Measurements from ENCODE around the gene ARHGEF11.
"Not testable (repeated sequence)": the region's sequence is repeated elsewhere in the genome, so short reads cannot be mapped to it uniquely, and the experiment has no call there.

The ARHGEF11 gene

GRCh38 chr1:157077394-157077793 is 31.9 kb upstream of the ARHGEF11 start:
- H3K18ac ChIP-seq (ENCODE audit: low read depth in 1 of 2, low read length in 2 of 2): no peak overlapping the region
- H2BK12ac ChIP-seq (ENCODE audit: low read length in 2 of 2): no peak overlapping the region
- H3K9ac ChIP-seq (ENCODE audit: low read length): no peak overlapping the region
- peaks cover 11 to 13% of the 10 kb centered on the region in 2 experiments for H3K27me3 ChIP-seq (ENCODE audit: control insufficient read depth in 1 of 2, insufficient read depth in 1 of 2, low read length in 2 of 2)
- H2BK5ac ChIP-seq (ENCODE audit: low read depth, low read length, poor library complexity, severe bottlenecking): no peak overlapping the region
- H3K4me2 ChIP-seq (ENCODE audit: low read length, poor library complexity, severe bottlenecking): no peak overlapping the region
- H4K91ac ChIP-seq (ENCODE audit: low read length): no peak overlapping the region
- no peak for DNase-seq
- H3K14ac ChIP-seq (ENCODE audit: low read length in 2 of 2): no peak overlapping the region
- peaks cover 3% of the 10 kb centered on the region for H3K4me1 ChIP-seq (ENCODE audit: control insufficient read depth, insufficient read depth, low read depth, low read length)
- WGBS: 94% methylated on average over 1 of the region's 1 CpG
- no peak overlapping the region for H3K4ac ChIP-seq (ENCODE audit: low read depth in 1 of 2, low read length in 2 of 2)
- H3K23ac ChIP-seq (ENCODE audit: low read length in 2 of 2): no peak overlapping the region
- no peak overlapping the region for H3K27ac ChIP-seq (ENCODE audit: low read length, poor library complexity, severe bottlenecking)
- H2AFZ ChIP-seq (ENCODE audit: low read depth, low read length): no peak overlapping the region
- H2BK15ac ChIP-seq (ENCODE audit: low read depth, poor library complexity, severe bottlenecking): no peak overlapping the region
- no peaks in the 10 kb centered on the region for H3K79me1 ChIP-seq (replicated peaks; ENCODE audit: low read length, poor library complexity, severe bottlenecking)
- H2AK5ac ChIP-seq (ENCODE audit: low read length, severe bottlenecking): no peak overlapping the region
- no peaks in the 10 kb centered on the region for H3K9me3 ChIP-seq (ENCODE audit: control insufficient read depth, low read length)
- no peak overlapping the region for H3K4me3 ChIP-seq (ENCODE audit: insufficient read depth in 1 of 2, low read depth in 1 of 2, low read length in 2 of 2)
- H3K36me3 ChIP-seq (ENCODE audit: control insufficient read depth in 1 of 2, insufficient read depth in 2 of 2, low read depth in 1 of 2, low read length in 2 of 2): no peaks in the 10 kb centered on the region
- no peak overlapping the region for H4K8ac ChIP-seq (ENCODE audit: low read length)
- no peak overlapping the region for H2BK120ac ChIP-seq (ENCODE audit: low read depth, low read length)

- H2BK5ac ChIP-seq (ENCODE audit: low read depth, low read length, poor library complexity, severe bottlenecking): no peak overlapping the region
- WGBS: 44% methylated on average over 34 of the region's 35 CpGs
- no peak overlapping the region for H3K4ac ChIP-seq (ENCODE audit: low read depth in 1 of 2, low read length in 2 of 2)
- no peak overlapping the region for H3K9ac ChIP-seq (ENCODE audit: low read length)
- H3K9me3 ChIP-seq (ENCODE audit: control insufficient read depth, low read length): no peaks in the 10 kb centered on the region
- no peak overlapping the region for H4K91ac ChIP-seq (ENCODE audit: low read length)
- no peak overlapping the region for H3K14ac ChIP-seq (ENCODE audit: low read length in 2 of 2)
- peak; percentile 74 for DNase-seq
- peak overlapping the region; percentile 55 for H2AFZ ChIP-seq (ENCODE audit: low read depth, low read length)
- no peak overlapping the region for H3K23ac ChIP-seq (ENCODE audit: low read length in 2 of 2)
- H3K27ac ChIP-seq (ENCODE audit: low read length, poor library complexity, severe bottlenecking): no peak overlapping the region
- no peak overlapping the region for H2BK12ac ChIP-seq (ENCODE audit: low read length in 2 of 2)
- no peak overlapping the region for H4K8ac ChIP-seq (ENCODE audit: low read length)
- H3K18ac ChIP-seq (ENCODE audit: low read depth in 1 of 2, low read length in 2 of 2): peak overlapping the region in 1 of 2 experiments; percentile 11
- H2AK5ac ChIP-seq (ENCODE audit: low read length, severe bottlenecking): no peak overlapping the region
- peak overlapping the region in 1 of 2 experiments; percentile 58 for H3K4me3 ChIP-seq (ENCODE audit: insufficient read depth in 1 of 2, low read depth in 1 of 2, low read length in 2 of 2)
- H3K4me2 ChIP-seq (ENCODE audit: low read length, poor library complexity, severe bottlenecking): no peak overlapping the region
- H2BK15ac ChIP-seq (ENCODE audit: low read depth, poor library complexity, severe bottlenecking): no peak overlapping the region
- H3K27me3 ChIP-seq (ENCODE audit: control insufficient read depth in 1 of 2, insufficient read depth in 1 of 2, low read length in 2 of 2): peaks cover 23 to 32% of the 10 kb centered on the region in 2 experiments
- peaks cover 3% of the 10 kb centered on the region for H3K4me1 ChIP-seq (ENCODE audit: control insufficient read depth, insufficient read depth, low read depth, low read length)
- no peaks in the 10 kb centered on the region for H3K36me3 ChIP-seq (ENCODE audit: control insufficient read depth in 1 of 2, insufficient read depth in 2 of 2, low read depth in 1 of 2, low read length in 2 of 2)
- no peak overlapping the region for H2BK120ac ChIP-seq (ENCODE audit: low read depth, low read length)
- no peaks in the 10 kb centered on the region for H3K79me1 ChIP-seq (replicated peaks; ENCODE audit: low read length, poor library complexity, severe bottlenecking)
Measured at GRCh38 chr1:157073944-157074685, 28.6 kb upstream of the ARHGEF11 start.

GRCh38 chr1:157069601-157070000 is 24.1 kb upstream of the ARHGEF11 start:
- H4K91ac ChIP-seq (ENCODE audit: low read length): no peak overlapping the region
- no peak overlapping the region for H4K8ac ChIP-seq (ENCODE audit: low read length)
- H3K9me3 ChIP-seq (ENCODE audit: control insufficient read depth, low read length): no peaks in the 10 kb centered on the region
- WGBS: 84% methylated on average over 2 of the region's 2 CpGs
- peaks cover 3% of the 10 kb centered on the region for H3K4me1 ChIP-seq (ENCODE audit: control insufficient read depth, insufficient read depth, low read depth, low read length)
- H3K23ac ChIP-seq (ENCODE audit: low read length in 2 of 2): no peak overlapping the region
- no peaks in the 10 kb centered on the region for H3K79me1 ChIP-seq (replicated peaks; ENCODE audit: low read length, poor library complexity, severe bottlenecking)
- no peak overlapping the region for H2AFZ ChIP-seq (ENCODE audit: low read depth, low read length)
- no peaks in the 10 kb centered on the region for H3K36me3 ChIP-seq (ENCODE audit: control insufficient read depth in 1 of 2, insufficient read depth in 2 of 2, low read depth in 1 of 2, low read length in 2 of 2)
- H2BK15ac ChIP-seq (ENCODE audit: low read depth, poor library complexity, severe bottlenecking): no peak overlapping the region
- H3K18ac ChIP-seq (ENCODE audit: low read depth in 1 of 2, low read length in 2 of 2): no peak overlapping the region
- H2AK5ac ChIP-seq (ENCODE audit: low read length, severe bottlenecking): no peak overlapping the region
- H3K27ac ChIP-seq (ENCODE audit: low read length, poor library complexity, severe bottlenecking): no peak overlapping the region
- no peak overlapping the region for H2BK120ac ChIP-seq (ENCODE audit: low read depth, low read length)
- H3K4me3 ChIP-seq (ENCODE audit: insufficient read depth in 1 of 2, low read depth in 1 of 2, low read length in 2 of 2): no peak overlapping the region
- H3K9ac ChIP-seq (ENCODE audit: low read length): no peak overlapping the region
- H3K4me2 ChIP-seq (ENCODE audit: low read length, poor library complexity, severe bottlenecking): no peak overlapping the region
- H3K14ac ChIP-seq (ENCODE audit: low read length in 2 of 2): no peak overlapping the region
- no peak overlapping the region for H2BK12ac ChIP-seq (ENCODE audit: low read length in 2 of 2)
- DNase-seq: no peak
- H2BK5ac ChIP-seq (ENCODE audit: low read depth, low read length, poor library complexity, severe bottlenecking): no peak overlapping the region
- peaks cover 17 to 18% of the 10 kb centered on the region in 2 experiments for H3K27me3 ChIP-seq (ENCODE audit: control insufficient read depth in 1 of 2, insufficient read depth in 1 of 2, low read length in 2 of 2)
- no peak overlapping the region for H3K4ac ChIP-seq (ENCODE audit: low read depth in 1 of 2, low read length in 2 of 2)

GRCh38 chr1:157059241-157059640 is 13.7 kb upstream of the ARHGEF11 start:
- H2AK5ac ChIP-seq (ENCODE audit: low read length, severe bottlenecking); H3K14ac ChIP-seq (ENCODE audit: low read length in 2 of 2); H2BK5ac ChIP-seq (ENCODE audit: low read depth, low read length, poor library complexity, severe bottlenecking); H3K9ac ChIP-seq (ENCODE audit: low read length); H3K4me1 ChIP-seq (ENCODE audit: control insufficient read depth, insufficient read depth, low read depth, low read length); H3K23ac ChIP-seq (ENCODE audit: low read length in 2 of 2); H3K27me3 ChIP-seq (ENCODE audit: control insufficient read depth in 1 of 2, insufficient read depth in 1 of 2, low read length in 2 of 2); H2BK15ac ChIP-seq (ENCODE audit: low read depth, poor library complexity, severe bottlenecking); H2BK120ac ChIP-seq (ENCODE audit: low read depth, low read length); H4K91ac ChIP-seq (ENCODE audit: low read length); H3K18ac ChIP-seq (ENCODE audit: low read depth in 1 of 2, low read length in 2 of 2); H3K36me3 ChIP-seq (ENCODE audit: control insufficient read depth in 1 of 2, insufficient read depth in 2 of 2, low read depth in 1 of 2, low read length in 2 of 2); H3K4ac ChIP-seq (ENCODE audit: low read depth in 1 of 2, low read length in 2 of 2); H2AFZ ChIP-seq (ENCODE audit: low read depth, low read length); DNase-seq; H3K9me3 ChIP-seq (ENCODE audit: control insufficient read depth, low read length); H3K27ac ChIP-seq (ENCODE audit: low read length, poor library complexity, severe bottlenecking); H3K4me3 ChIP-seq (ENCODE audit: insufficient read depth in 1 of 2, low read depth in 1 of 2, low read length in 2 of 2); H2BK12ac ChIP-seq (ENCODE audit: low read length in 2 of 2); H4K8ac ChIP-seq (ENCODE audit: low read length); H3K4me2 ChIP-seq (ENCODE audit: low read length, poor library complexity, severe bottlenecking); H3K79me1 ChIP-seq (replicated peaks; ENCODE audit: low read length, poor library complexity, severe bottlenecking): not testable (repeated sequence)
- WGBS: 76% methylated on average over 3 of the region's 3 CpGs
